Mucosa of descending colon (tissue), 3 donors: Measurements from ENCODE around the gene TPX2. TPM values are rescaled to one million over a fixed set of nuclear protein-coding genes. Genes with fewer than 3 reads are reported as not detected.
"Not testable (repeated sequence)": the region's sequence is repeated elsewhere in the genome, so short reads cannot be mapped to it uniquely, and the experiment has no call there.

Experiments
- ATAC-seq: fragments of 200-7000 bp; cut with Tn5 transposase; one replicate; pipeline ENCODE4 v1.9.1; 2020; ENCODE audit warnings: mild to moderate bottlenecking, moderate library complexity
- DNase-seq, 3 donors: peaks; one replicate each; pipeline ENCODE4 v3.0.0-alpha.2; 2020
- H3K36me3 ChIP-seq: fragments of 200-600 bp; one replicate; pipeline ENCODE4 v1.8.0; 2021; ENCODE audit warnings: low read depth, mild to moderate bottlenecking
- H3K4me1 ChIP-seq: fragments of 200-600 bp; one replicate; pipeline ENCODE4 v1.8.0; 2021; ENCODE audit warnings: low read depth, mild to moderate bottlenecking
- H3K4me3 ChIP-seq: fragments of 200-600 bp; one replicate; pipeline ENCODE4 v1.8.0; 2021; ENCODE audit warnings: mild to moderate bottlenecking
- H3K9me3 ChIP-seq: fragments of 200-600 bp; one replicate; pipeline ENCODE4 v1.8.0; 2021; ENCODE audit warnings: mild to moderate bottlenecking
- CTCF ChIP-seq: fragments of 200-600 bp; IDR thresholded peaks from one replicate; pipeline ENCODE4 v1.8.0; 2022; ENCODE audit warnings: antibody characterized with exemption, mild to moderate bottlenecking
- intact Hi-C, 2 donors: fragments of 100-400 bp; cut with DNase I in 1 of 2; cut with micrococcal nuclease in 1 of 2; formaldehyde crosslinking; loops; one replicate each; pipeline versions ENCODE4 v1.11.0 to v1.11.1; 2022; cut with DNase I, micrococcal nuclease
- total RNA-seq, 3 donors: library from RNA; stranded (reverse); fragmentation: NEBNext Ultra II Directional in 2 of 3; extraction: Animal tissue kit (Norgen Biotek cat#: 25700) in 2 of 3; gene quantifications; one replicate each; pipeline versions ENCODE4 v1.2.1 to v1.2.4, GENCODE V29; 2021 to 2023
- donor health status: DM: no; HTN: no; CAD: no; lungs with moderate emphysema.
- donor health status: DM: no; HTN: no; CAD: no.
- donor health status: DM: no; HTN: yes; CAD: no.

The TPX2 gene
- total RNA-seq, 3 donors from 2014 or later = 3.0 to 26.6 (median 8.8) TPM

- H3K4me3 ChIP-seq = no peak overlapping the region
- H3K36me3 ChIP-seq = no peaks in the 10 kb centered on the region
- H3K9me3 ChIP-seq = no peaks in the 10 kb centered on the region
- no peak for DNase-seq
- TF ChIP-seq CTCF = no peak
- H3K4me1 ChIP-seq = no peaks in the 10 kb centered on the region
- no peak for ATAC-seq
- intact Hi-C loops = loop anchor here in 1 of 2 donors (5.0 kb wide), 1 partner anchor 213 kb away; no protein-coding TSS in a partner anchor
Measured at GRCh38 chr20:31824125-31824485, 85.0 kb downstream of the TPX2 start.

DNA sequence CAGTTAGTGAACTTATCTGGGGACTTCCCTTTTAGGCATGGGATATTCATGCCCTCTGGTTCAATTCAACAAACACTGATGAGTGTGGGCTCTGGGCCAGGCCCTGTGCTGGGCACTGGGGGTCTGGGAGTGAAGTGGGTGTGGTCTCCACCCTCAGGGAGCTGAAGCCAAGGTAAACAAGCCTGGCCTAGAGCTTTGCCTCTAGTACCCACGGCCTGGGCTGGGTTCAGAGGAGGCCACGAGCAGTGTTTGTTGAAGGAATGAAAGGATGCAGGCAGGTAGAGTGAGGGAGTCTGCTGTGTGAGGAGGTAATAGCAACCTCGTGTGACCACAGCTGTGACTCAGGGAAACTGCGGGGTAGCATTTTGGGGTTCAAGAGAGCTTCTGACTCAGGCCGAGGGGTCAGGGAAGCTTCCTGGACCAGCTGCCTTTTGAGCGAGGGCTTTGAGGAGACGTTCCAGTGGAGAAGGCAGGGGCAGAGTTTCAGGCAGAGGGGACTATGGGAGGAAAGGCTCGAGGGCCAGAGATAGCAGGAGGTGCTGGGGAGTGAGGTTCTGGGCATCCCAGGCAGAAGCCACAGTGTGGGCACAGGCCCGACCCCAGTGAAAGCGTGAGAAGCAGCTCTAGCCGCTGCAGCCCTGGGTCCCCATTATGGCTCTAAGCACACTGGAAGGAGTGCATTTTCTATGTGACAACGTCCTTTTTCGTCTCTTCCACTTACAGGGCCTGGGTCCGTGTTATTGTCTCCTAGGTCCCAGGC lies 85.6 kb downstream of the TPX2 start:
- H3K4me3 ChIP-seq = no peak overlapping the region
- no peaks in the 10 kb centered on the region for H3K4me1 ChIP-seq
- DNase-seq (no peak), ATAC-seq (no peak)
- intact Hi-C loops = loop anchor here in 1 of 2 donors (5.0 kb wide), 1 partner anchor 213 kb away; no protein-coding TSS in a partner anchor
- TF ChIP-seq CTCF = no peak
- no peaks in the 10 kb centered on the region for H3K9me3 ChIP-seq
- H3K36me3 ChIP-seq = no peaks in the 10 kb centered on the region

- DNase-seq = no peak
- no peaks in the 10 kb centered on the region for H3K9me3 ChIP-seq
- no peak overlapping the region for H3K4me3 ChIP-seq
- no peak for ATAC-seq
- H3K4me1 ChIP-seq = no peaks in the 10 kb centered on the region
- no peak for TF ChIP-seq CTCF
- intact Hi-C loops = no loop called here
- H3K36me3 ChIP-seq = no peaks in the 10 kb centered on the region
Measured at GRCh38 chr20:31826074-31826473, 87.0 kb downstream of the TPX2 start.

DNA sequence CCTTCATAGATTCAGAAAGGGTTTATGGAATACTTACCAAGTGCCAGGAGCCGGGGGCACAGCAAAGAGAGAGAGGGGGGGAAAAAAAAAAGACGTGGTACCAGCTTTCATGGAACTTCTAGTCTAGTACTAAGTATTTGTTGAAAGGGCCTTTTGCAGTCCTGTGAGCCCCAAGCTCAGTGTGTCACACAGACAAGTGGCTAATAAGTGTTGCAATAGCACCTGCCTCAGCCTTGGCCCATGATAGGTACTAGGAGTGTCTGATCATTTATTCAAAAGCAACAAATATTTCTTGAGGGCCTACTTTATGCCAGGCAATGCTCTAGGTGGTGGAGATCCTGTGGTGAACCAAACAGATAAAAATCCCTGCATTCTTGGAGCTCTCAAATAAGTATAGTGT lies 88.0 kb downstream of the TPX2 start:
- Histone ChIP-seq H3K36me3 (no peaks in the 10 kb centered on the region), H3K4me3 (no peak overlapping the region), H3K9me3 (no peaks in the 10 kb centered on the region), H3K4me1 (no peaks in the 10 kb centered on the region)
- no peak for DNase-seq
- no peak for ATAC-seq
- intact Hi-C loops = no loop called here
- no peak for TF ChIP-seq CTCF

DNA sequence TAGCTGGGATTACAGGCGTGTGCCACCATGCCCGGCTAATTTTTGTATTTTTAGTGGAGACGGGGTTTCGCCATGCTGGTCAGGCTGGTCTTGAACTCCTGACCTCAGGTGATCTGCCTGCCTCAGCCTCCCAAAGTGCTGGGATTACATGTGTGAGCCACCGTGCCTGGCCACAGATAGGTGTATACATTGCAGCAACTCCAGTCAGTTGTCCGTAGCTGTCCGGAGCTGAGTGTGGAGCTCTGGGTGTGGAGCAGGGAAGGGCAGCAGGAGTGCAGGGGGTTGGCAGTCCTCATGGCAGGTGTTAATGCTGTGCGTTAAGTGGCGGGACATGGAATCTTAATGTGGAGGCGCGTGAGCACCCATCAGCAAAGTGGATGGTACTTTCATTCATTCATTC lies 88.9 kb downstream of the TPX2 start:
- H3K4me1 ChIP-seq, H3K36me3 ChIP-seq, H3K9me3 ChIP-seq, intact Hi-C loops, DNase-seq, H3K4me3 ChIP-seq, ATAC-seq: not testable (repeated sequence)

DNA sequence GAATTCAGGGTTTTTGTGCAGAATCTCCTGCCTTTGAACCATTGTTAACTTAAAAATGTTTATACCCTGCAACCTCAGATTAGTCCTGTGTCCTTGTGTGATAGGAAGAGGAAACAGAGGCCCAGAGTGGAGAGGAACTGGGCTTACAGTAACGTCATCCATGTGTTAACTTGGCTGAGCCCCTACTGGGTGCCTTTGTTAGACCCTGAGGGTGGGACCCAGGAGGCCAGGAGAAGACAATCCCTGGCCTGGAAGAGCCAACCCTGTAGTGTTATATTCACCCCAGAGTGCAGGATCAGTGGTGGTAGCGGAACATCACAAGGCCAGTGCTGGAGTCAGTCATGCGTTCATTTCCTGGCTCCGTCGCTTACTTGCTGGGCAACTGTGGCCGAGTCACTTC lies 90.6 kb downstream of the TPX2 start:
- DNase-seq (no peak), ATAC-seq (no peak)
- no peaks in the 10 kb centered on the region for H3K9me3 ChIP-seq
- no peak overlapping the region for H3K4me3 ChIP-seq
- no peaks in the 10 kb centered on the region for H3K36me3 ChIP-seq
- TF ChIP-seq CTCF = no peak
- no peaks in the 10 kb centered on the region for H3K4me1 ChIP-seq
- intact Hi-C loops = no loop called here
